H9 (cell line): ENCODE data around the gene QSOX2. TPM values are rescaled to one million over a fixed set of nuclear protein-coding genes. Genes with fewer than 3 reads are reported as not detected.

Experiments used
- DNase-seq: peaks from one replicate; pipeline ENCODE4 v3.0.0-alpha.2; 2017
- H2AFZ ChIP-seq: one replicate; pipeline ENCODE4 v1.6.1; 2013; ENCODE audit warnings: mild to moderate bottlenecking, low read length, control low read depth, moderate library complexity
- H2AK5ac ChIP-seq: 2 replicates; pipeline ENCODE4 v1.6.1; 2013; ENCODE audit warnings: low read length, control low read depth, mixed read lengths; ENCODE audit not compliant: insufficient read length
- H2BK120ac ChIP-seq: one replicate; pipeline ENCODE4 v1.6.1; 2013; ENCODE audit warnings: low read depth, mild to moderate bottlenecking, low read length, control low read depth, inconsistent platforms; ENCODE audit not compliant: poor library complexity, severe bottlenecking
- H2BK12ac ChIP-seq: 2 replicates; pipeline ENCODE4 v1.6.1; 2013; ENCODE audit warnings: low read length, control low read depth, mixed read lengths, low read depth; ENCODE audit not compliant: insufficient read length
- H2BK15ac ChIP-seq: 2 replicates; pipeline ENCODE4 v1.6.1; 2013; ENCODE audit warnings: low read depth, low read length, control low read depth
- H2BK20ac ChIP-seq: one replicate; pipeline ENCODE4 v1.6.1; 2013; ENCODE audit warnings: low read depth, mild to moderate bottlenecking, low read length, control low read depth, inconsistent platforms; ENCODE audit not compliant: poor library complexity, severe bottlenecking
- H2BK5ac ChIP-seq: 2 replicates; pipeline ENCODE4 v1.6.1; 2013; ENCODE audit warnings: low read length, control low read depth, mixed read lengths; ENCODE audit not compliant: insufficient read length
- H3K14ac ChIP-seq: 2 replicates; pipeline ENCODE4 v1.6.1; 2013; ENCODE audit warnings: low read length, control low read depth; ENCODE audit not compliant: insufficient read depth
- H3K18ac ChIP-seq: 2 replicates; pipeline ENCODE4 v1.6.1; 2013; ENCODE audit warnings: low read depth, mild to moderate bottlenecking, mixed read lengths, low read length, control low read depth; ENCODE audit not compliant: insufficient read length
- H3K23ac ChIP-seq: 2 replicates; pipeline ENCODE4 v1.6.1; 2013; ENCODE audit warnings: low read length, control low read depth, mixed read lengths, low read depth; ENCODE audit not compliant: insufficient read length
- H3K23me2 ChIP-seq: 2 replicates; pipeline ENCODE4 v1.6.1; 2013; ENCODE audit warnings: low read depth, mild to moderate bottlenecking, mixed read lengths, low read length, control low read depth; ENCODE audit not compliant: insufficient read length, poor library complexity, severe bottlenecking
- H3K27ac ChIP-seq: 2 replicates; pipeline ENCODE4 v1.5.1; 2013; ENCODE audit warnings: low read length, control low read depth, mixed read lengths, low read depth; ENCODE audit not compliant: insufficient read length
- H3K27me3 ChIP-seq: 2 replicates; pipeline ENCODE4 v1.6.1; 2013; ENCODE audit warnings: low read length, control low read depth, inconsistent platforms; ENCODE audit not compliant: insufficient read depth
- H3K4ac ChIP-seq: 2 replicates; pipeline ENCODE4 v1.6.1; 2013; ENCODE audit warnings: low read depth, mild to moderate bottlenecking, control low read depth, inconsistent platforms, low read length, moderate library complexity
- H3K4me1 ChIP-seq: 2 replicates; pipeline ENCODE4 v1.6.1; 2013; ENCODE audit warnings: low read length, control low read depth, inconsistent platforms; ENCODE audit not compliant: insufficient read depth
- H3K4me2 ChIP-seq: 2 replicates; pipeline ENCODE4 v1.6.1; 2013; ENCODE audit warnings: low read length, control low read depth, mixed read lengths; ENCODE audit not compliant: insufficient read length, insufficient read depth
- H3K56ac ChIP-seq: 2 replicates; pipeline ENCODE4 v1.6.1; 2013; ENCODE audit warnings: low read depth, mild to moderate bottlenecking, mixed read lengths, low read length, control low read depth; ENCODE audit not compliant: insufficient read length
- H3K79me1 ChIP-seq: 2 replicates; pipeline ENCODE4 v1.6.1; 2013; ENCODE audit warnings: low read depth, mild to moderate bottlenecking, moderate library complexity, low read length, control low read depth, inconsistent platforms; ENCODE audit not compliant: insufficient read depth, poor library complexity, severe bottlenecking
- H3K79me2 ChIP-seq: 2 replicates; pipeline ENCODE4 v1.6.1; 2013; ENCODE audit warnings: low read length, control low read depth, inconsistent platforms; ENCODE audit not compliant: insufficient read depth
- H3K9ac ChIP-seq: 2 replicates; pipeline ENCODE4 v1.6.1; 2013; ENCODE audit warnings: low read length, control low read depth, mixed read lengths; ENCODE audit not compliant: insufficient read length; ENCODE audit errors: extremely low read depth
- H3K9me3 ChIP-seq: one replicate; pipeline ENCODE4 v1.6.1; 2013; ENCODE audit warnings: low read depth, low read length, inconsistent platforms; ENCODE audit not compliant: control insufficient read depth
- H3T11ph ChIP-seq: one replicate; pipeline ENCODE4 v1.6.1; 2013; ENCODE audit warnings: mild to moderate bottlenecking, low read length, control low read depth, inconsistent platforms
- H4K20me1 ChIP-seq: one replicate; pipeline ENCODE4 v1.6.1; 2013; ENCODE audit not compliant: control insufficient read depth, insufficient read length, insufficient read depth
- H4K5ac ChIP-seq: 2 replicates; pipeline ENCODE4 v1.6.1; 2013; ENCODE audit warnings: low read depth, mild to moderate bottlenecking, mixed read lengths, low read length, control low read depth; ENCODE audit not compliant: insufficient read length
- H4K8ac ChIP-seq: replicated peaks from 2 replicates; pipeline ENCODE4 v1.6.1; 2013; ENCODE audit warnings: low read length, control low read depth, mixed read lengths, low read depth; ENCODE audit not compliant: insufficient read length
- H4K91ac ChIP-seq: 2 replicates; pipeline ENCODE4 v1.6.1; 2013; ENCODE audit warnings: low read depth, mild to moderate bottlenecking, moderate library complexity, mixed read lengths, low read length, control low read depth; ENCODE audit not compliant: insufficient read length
- H3K27ac Mint-ChIP-seq, 3 experiments: 2 replicates in 2 of 3; 3 replicates in 1 of 3; pipeline ENCODE4 v1.8.0; 2020 to 2021; ENCODE audit warnings: mixed read lengths in 3 of 3, mild to moderate bottlenecking in 1 of 3, moderate library complexity in 1 of 3
- H3K27me3 Mint-ChIP-seq: 2 replicates; pipeline ENCODE4 v1.8.0; 2021; ENCODE audit warnings: low read depth, mild to moderate bottlenecking, moderate library complexity, mixed read lengths
- H3K36me3 Mint-ChIP-seq, 3 experiments: 2 replicates in 2 of 3; 3 replicates in 1 of 3; pipeline ENCODE4 v1.8.0; 2020 to 2021; ENCODE audit warnings: low read depth in 3 of 3, mixed read lengths in 3 of 3; ENCODE audit not compliant: insufficient read depth in 1 of 3
- H3K4me1 Mint-ChIP-seq, 2 experiments: 2 replicates each; pipeline ENCODE4 v1.8.0; 2020; ENCODE audit warnings: mixed read lengths in 2 of 2
- H3K4me3 Mint-ChIP-seq, 2 experiments: 2 replicates in 1 of 2; 3 replicates in 1 of 2; pipeline ENCODE4 v1.8.0; 2020 to 2021; ENCODE audit warnings: mild to moderate bottlenecking in 2 of 2, mixed read lengths in 2 of 2, moderate library complexity in 1 of 2
- H3K9me3 Mint-ChIP-seq, 2 experiments: 2 replicates in 1 of 2; 3 replicates in 1 of 2; pipeline ENCODE4 v1.8.0; 2020; ENCODE audit warnings: mild to moderate bottlenecking in 2 of 2, mixed read lengths in 2 of 2, moderate library complexity in 1 of 2
- WGBS: extraction: QIAGEN DNeasy Blood & Tissue Kit; methylation state at CpG from one replicate; pipeline ENCODE4 v1.1.7; 2013; ENCODE audit warnings: missing lambda C conversion rate, low lambda C conversion rate, mixed read lengths; ENCODE audit not compliant: insufficient read length; ENCODE audit errors: extremely low coverage; 5-methylcytosine and 5-hydroxymethylcytosine counted together
- total RNA-seq: library from RNA; stranded (reverse); gene quantifications from 2 replicates; pipeline ENCODE4 v1.2.1, GENCODE V29; 2021
- TF ChIP-seq, protein P1 (sequence below): fragments of 200-600 bp; sonication (generic); conservative IDR thresholded peaks from 3 replicates; pipeline ENCODE4 v1.8.0; 2021; ENCODE audit warnings: antibody characterized with exemption, mild to moderate bottlenecking

The QSOX2 gene
- total RNA-seq, 1 experiment from 2014 or later: 25.8 TPM

DNA sequence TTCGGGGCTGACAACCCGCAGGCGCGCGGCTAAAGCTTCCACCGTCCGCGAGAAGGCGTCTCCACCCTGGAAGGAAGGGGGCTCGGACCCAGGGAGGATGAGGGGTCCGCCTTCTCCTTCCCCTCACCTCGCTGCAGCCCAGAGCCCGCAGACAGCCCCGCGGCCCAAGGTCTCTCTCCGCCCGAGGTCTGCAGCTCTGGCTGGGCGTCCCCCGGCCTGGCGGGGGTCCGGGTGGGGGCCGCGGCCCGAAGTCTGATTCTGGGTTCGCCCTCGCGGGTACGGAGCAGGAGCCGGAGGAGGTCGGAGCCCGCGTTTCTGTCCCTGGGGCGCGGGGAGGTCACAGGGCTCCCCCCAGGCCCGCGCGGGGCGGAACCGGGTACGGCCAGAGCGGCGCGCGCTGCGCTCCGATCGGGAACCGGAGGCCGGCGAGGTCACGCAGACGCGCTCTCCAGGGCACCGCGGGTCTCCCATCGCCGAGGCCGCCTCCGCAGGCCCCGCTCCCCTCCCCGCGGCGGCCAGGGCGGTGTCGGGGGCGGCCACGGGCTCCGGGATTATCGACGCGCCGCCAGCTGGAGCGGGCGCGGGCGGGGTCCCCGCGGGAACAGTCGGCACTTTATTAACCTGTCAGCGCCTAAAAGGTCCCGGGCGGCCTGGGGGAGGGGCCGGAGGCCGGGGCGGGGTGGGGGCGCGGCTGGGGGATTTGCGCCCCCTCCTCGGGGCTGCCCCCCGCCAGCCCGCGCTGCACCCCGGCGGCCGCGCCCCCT, 52.3 kb downstream of the QSOX2 start:
- Histone ChIP-seq H4K8ac (no peak overlapping the region), H4K91ac (no peak overlapping the region), H2BK5ac (no peak overlapping the region), H2BK20ac (no peak overlapping the region), H3K4me1 (no peaks in the 10 kb centered on the region), H3K23ac (no peak overlapping the region), H2AK5ac (no peak overlapping the region), H3K27ac (no peak overlapping the region), H3K79me2 (no peaks in the 10 kb centered on the region), H4K5ac (no peak overlapping the region), H2AFZ (no peak overlapping the region), H3K23me2 (no peaks in the 10 kb centered on the region), H2BK12ac (no peak overlapping the region), H2BK120ac (no peak overlapping the region), H4K20me1 (no peaks in the 10 kb centered on the region), H3K18ac (no peak overlapping the region), H3K4me2 (peak overlapping the region; percentile 10), H3K56ac (no peak overlapping the region), H2BK15ac (no peak overlapping the region; the same call in 1 of the 2 replicates), H3K14ac (no peak overlapping the region; the same call in 1 of the 2 replicates), H3K9me3 (no peaks in the 10 kb centered on the region), H3T11ph (no peak overlapping the region), H3K4ac (no peak overlapping the region), H3K79me1 (no peaks in the 10 kb centered on the region), H3K27me3 (peaks cover 68% of the 10 kb centered on the region), H3K9ac (no peak overlapping the region)
- no peak for DNase-seq
- Mint-ChIP-seq H3K27ac (no peak overlapping the region), H3K4me1 (peaks cover 12 to 53% of the 10 kb centered on the region in 2 experiments), H3K27me3 (peaks cover 85% of the 10 kb centered on the region), H3K4me3 (no peak overlapping the region), H3K36me3 (no peaks in the 10 kb centered on the region), H3K9me3 (no peaks in the 10 kb centered on the region)
- TF ChIP-seq, protein P1, sequence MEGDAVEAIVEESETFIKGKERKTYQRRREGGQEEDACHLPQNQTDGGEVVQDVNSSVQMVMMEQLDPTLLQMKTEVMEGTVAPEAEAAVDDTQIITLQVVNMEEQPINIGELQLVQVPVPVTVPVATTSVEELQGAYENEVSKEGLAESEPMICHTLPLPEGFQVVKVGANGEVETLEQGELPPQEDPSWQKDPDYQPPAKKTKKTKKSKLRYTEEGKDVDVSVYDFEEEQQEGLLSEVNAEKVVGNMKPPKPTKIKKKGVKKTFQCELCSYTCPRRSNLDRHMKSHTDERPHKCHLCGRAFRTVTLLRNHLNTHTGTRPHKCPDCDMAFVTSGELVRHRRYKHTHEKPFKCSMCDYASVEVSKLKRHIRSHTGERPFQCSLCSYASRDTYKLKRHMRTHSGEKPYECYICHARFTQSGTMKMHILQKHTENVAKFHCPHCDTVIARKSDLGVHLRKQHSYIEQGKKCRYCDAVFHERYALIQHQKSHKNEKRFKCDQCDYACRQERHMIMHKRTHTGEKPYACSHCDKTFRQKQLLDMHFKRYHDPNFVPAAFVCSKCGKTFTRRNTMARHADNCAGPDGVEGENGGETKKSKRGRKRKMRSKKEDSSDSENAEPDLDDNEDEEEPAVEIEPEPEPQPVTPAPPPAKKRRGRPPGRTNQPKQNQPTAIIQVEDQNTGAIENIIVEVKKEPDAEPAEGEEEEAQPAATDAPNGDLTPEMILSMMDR: no peak
- WGBS: no CpG with 5 or more reads among the region's 96 CpGs
